ENCODE results near the gene DES.

The DES gene

DNA sequence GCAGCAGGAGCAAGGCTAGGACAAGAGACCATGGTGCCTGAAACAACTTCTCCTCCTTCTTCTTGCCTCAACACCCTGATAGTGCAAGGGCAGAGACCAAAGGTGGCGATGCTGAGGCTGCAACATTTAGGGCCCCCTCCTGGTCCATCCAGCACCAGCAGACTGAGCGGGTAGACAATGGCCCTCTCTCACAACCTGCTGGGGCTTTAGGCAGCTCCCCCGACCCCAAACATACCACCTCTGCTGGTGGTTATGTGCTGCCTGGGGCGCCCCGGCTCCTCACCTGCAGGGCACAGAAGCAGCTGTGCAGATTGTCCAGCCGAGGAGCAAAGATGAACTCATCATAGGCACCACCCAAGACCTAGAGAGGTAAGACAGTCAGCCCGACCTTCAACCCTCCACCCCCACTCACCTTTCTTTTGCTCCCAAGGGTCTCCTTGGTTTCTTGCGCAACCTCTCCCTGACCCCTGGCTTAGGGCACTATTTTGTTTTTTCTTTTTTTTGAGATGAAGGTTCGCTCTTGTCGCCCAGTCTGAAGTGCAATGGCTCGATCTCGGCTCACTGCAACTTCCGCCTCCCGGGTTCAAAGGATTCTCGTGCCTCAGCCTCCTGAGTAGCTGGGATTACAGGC is 34.0 kb upstream of the DES start:
- no peak for DNase-seq (ENCODE audit: low read depth)
- H3K4me3 ChIP-seq (ENCODE audit: low read length): no peak overlapping the region
- TF ChIP-seq, protein P1, sequence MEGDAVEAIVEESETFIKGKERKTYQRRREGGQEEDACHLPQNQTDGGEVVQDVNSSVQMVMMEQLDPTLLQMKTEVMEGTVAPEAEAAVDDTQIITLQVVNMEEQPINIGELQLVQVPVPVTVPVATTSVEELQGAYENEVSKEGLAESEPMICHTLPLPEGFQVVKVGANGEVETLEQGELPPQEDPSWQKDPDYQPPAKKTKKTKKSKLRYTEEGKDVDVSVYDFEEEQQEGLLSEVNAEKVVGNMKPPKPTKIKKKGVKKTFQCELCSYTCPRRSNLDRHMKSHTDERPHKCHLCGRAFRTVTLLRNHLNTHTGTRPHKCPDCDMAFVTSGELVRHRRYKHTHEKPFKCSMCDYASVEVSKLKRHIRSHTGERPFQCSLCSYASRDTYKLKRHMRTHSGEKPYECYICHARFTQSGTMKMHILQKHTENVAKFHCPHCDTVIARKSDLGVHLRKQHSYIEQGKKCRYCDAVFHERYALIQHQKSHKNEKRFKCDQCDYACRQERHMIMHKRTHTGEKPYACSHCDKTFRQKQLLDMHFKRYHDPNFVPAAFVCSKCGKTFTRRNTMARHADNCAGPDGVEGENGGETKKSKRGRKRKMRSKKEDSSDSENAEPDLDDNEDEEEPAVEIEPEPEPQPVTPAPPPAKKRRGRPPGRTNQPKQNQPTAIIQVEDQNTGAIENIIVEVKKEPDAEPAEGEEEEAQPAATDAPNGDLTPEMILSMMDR (IDR thresholded peaks at IDR 0.05; ENCODE audit: insufficient read depth, low read depth, low read length, missing control alignments): no peak

DNA sequence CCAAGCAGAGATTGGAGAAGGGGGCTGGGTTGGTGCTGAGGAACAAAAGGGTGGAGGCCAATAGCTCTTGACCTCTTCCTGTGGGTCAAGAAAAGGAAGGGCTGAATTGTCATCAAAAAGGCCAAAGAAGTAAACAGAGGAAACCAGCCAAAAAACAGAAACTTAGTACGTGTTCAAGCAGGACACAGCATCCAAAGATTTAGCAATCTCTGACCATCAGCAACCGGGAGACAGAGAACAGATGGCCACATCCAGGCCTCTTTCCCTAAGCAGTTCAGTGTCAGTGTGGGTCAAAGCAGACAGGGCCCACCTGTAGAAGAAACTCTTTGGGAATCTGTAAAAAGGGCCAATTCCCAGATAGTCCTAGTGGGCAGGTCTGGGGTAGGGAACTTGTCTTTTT is 33.3 kb upstream of the DES start:
- TF ChIP-seq, protein P1 (IDR thresholded peaks at IDR 0.05; ENCODE audit: insufficient read depth, low read depth, low read length, missing control alignments): no peak
- DNase-seq (ENCODE audit: low read depth): no peak
- no peak overlapping the region for H3K4me3 ChIP-seq (ENCODE audit: low read length)

DNA sequence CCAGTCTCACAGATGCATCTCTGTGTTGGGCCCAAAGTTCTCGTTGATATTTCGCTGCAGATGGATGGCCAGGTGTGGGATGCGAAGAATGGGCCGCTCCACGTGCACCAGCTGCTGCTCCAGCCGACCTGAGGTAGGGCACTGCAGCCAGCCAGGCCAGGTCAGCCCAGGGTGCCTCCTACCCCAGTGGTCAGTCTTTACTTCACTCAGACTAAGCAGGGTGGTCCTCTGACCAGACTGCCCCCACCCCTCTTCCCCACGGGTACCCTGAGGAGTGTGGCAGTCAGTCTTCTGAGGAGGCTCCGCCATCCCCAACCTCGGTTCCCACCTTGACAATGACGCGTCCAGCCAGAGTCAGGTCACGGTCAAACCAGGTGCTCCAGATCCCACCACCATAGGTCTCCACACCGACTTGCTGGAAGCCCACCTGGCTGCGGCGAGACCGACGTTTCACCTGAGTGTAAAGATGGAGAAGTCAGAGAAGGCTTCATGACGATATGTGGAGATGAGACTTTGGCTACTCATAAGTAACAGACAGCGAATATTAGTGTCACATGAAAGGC is 32.1 kb upstream of the DES start:
- H3K4me3 ChIP-seq (ENCODE audit: low read length): no peak overlapping the region
- DNase-seq (ENCODE audit: low read depth): no peak
- TF ChIP-seq, protein P1 (IDR thresholded peaks at IDR 0.05; ENCODE audit: insufficient read depth, low read depth, low read length, missing control alignments): no peak

DNA sequence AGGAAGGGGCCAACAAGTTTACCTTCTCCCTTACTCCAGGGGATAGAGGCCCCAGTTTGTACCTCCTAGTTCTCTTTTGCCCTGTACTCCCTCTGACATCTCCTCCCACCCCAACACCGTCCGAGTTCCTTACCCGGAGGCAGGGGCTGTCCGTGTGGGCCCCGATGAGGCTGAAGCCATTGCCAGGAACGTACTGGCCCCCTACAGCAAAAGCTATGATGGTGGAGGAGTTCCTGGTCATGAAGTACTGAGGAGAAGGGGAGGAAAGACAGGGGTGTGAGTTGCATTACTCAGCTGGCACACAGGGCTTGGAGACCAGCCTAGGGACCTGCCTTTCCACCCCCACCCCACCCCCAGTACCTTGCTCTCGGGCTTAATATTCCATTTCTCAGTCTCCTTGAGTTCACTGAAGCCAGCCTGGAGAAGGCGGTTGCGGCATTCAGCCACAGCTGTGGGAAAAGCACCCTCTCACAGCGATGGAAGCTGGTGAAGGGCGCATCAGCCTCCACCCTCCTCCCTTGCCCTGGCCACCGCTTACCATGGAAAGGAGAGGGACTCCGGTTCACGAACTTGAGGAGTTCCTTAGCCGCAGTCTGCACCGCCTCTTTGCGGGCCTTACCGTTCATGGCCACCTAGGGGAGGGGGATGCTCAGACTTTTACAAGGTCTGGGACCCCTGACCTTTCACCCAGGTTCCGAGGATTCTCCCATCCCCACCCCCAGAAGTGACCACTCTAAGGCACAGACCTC is 31.5 kb upstream of the DES start:
- peak overlapping the region; percentile 77 for H3K4me3 ChIP-seq (ENCODE audit: low read length)
- no peak for DNase-seq (ENCODE audit: low read depth)
- TF ChIP-seq, protein P1 (IDR thresholded peaks at IDR 0.05; ENCODE audit: insufficient read depth, low read depth, low read length, missing control alignments): no peak

DNA sequence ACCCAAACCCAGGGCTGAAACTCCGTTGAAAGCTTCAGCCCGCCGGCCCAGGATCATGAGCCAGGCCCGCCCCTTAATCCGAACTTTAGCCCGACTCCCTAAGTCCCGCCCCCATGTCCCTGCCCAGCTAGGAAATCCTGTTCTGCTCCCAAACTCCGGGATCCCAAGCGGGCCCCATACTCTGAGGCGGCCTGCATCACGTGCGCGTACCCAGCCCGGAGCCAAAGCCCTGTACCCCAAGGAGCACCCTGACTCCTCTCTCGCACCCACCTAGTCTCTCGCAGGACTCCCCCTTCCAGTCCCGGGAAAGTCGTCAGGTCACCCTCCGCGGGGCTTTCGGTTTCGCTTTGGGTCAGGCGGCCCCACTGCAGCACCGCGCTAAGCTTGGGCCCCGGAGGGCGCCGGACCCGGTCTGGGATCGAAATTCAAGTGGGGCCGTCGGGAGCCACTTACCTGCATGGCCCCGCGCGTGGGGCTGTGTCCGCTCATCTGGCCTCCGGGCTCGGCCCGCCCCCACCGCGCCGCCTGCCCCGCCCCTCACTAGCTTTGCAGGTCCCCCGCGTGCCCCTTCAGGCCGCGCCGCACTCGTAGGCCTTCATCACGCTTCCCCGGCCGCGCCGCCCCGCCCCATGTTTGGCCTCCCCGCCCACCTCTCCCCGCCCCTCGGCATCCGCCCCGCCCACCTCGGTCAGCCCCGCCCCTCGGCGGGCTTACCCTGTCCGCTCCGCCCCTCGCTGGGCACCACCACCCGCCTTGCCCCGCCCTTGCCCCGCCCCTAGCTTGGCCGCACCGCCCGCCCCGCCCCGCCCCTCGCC is 30.7 kb upstream of the DES start, which contains the start of gene DNPEP:
Gene DNPEP (minus strand): TSS at position 607 of the 815 bp plus-strand sequence. CDS start 118 bp downstream, at position 489.
- peak within 1 kb of the TSS; percentile 77 for H3K4me3 ChIP-seq (ENCODE audit: low read length)
- TF ChIP-seq, protein P1 (IDR thresholded peaks at IDR 0.05; ENCODE audit: insufficient read depth, low read depth, low read length, missing control alignments): no peak
- DNase-seq (ENCODE audit: low read depth): peak; percentile 93

DNA sequence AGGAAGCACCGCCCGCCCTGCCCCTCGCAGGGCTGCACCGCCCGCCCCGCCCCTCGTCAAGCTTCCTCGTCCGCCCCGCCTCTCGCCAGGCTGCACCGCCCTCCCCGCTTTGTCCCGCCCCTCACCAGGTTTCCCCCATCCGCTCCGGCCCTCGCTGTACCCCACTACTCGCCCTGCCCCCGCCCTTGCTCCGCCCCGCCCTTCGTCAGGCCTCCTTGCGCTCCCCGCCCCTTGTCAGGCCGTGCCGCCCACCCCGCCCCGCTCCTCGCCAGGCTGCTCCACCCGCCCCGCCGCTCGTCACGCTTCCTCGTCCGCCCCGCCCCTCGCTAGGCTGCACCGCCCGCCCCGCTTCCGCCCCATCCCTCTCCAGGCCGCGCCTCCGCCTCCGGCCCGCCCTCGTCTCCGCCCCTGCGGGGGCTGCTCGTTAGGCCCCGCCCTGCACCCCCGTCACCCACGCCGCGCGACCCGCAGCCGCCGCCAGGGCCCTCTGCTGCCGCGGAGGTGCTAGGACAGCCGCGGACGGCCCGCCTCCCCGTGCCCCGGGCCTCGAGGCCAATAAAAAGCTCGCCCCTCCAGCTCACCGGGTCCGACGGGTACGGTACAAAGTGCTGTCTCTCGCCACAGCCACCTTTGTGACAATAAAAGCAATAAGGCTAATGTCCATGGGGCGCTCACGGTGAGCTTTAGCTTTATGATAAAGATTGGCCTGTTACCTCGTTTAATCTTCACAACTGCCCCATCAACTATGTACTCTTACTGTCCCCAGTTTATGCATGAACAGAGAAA is 29.9 kb upstream of the DES start:
- TF ChIP-seq, protein P1 (IDR thresholded peaks at IDR 0.05; ENCODE audit: insufficient read depth, low read depth, low read length, missing control alignments): peak; percentile 8
- peak; percentile 98 for DNase-seq (ENCODE audit: low read depth)
- peak overlapping the region; percentile 41 for H3K4me3 ChIP-seq (ENCODE audit: low read length)

Measured in epithelial cell of esophagus (primary cell).